SH-SY5Y (cell line): ENCODE data around the gene CCDC40.

Source experiments
- GATA2 ChIP-seq: IDR thresholded peaks from 2 replicates; pipeline ENCODE4 v1.6.1; 2011; ENCODE audit warnings: mild to moderate bottlenecking, low read depth, low read length
- GATA3 ChIP-seq: IDR thresholded peaks from 2 replicates; pipeline ENCODE4 v1.6.1; 2011; ENCODE audit warnings: low read depth, mild to moderate bottlenecking, low read length, moderate library complexity

DNA sequence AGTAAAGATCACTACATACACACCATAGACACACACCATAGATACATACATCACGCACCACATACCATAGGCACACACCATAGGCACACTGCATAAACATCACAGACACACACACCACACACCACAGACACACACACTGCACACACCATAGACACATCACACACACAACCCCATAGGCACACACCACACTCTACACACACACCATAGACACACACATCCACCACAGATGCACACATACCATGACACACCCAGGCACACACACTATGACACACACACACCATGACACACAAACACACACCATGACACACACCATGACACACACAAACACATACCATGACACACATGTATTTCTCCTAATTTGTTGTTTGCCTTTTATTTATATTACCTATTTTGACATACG lies 14.8 kb upstream of the CCDC40 start:
- no peak for TF ChIP-seq GATA2
- TF ChIP-seq GATA3 = no peak
